Left lung (tissue), 10 donors: ENCODE measurements around the gene CCPG1. TPM values are rescaled to one million over a fixed set of nuclear protein-coding genes. Genes with fewer than 3 reads are reported as not detected.

Source experiments
- ATAC-seq: fragments of 200-7000 bp; cut with Tn5 transposase; one replicate; pipeline ENCODE4 v1.9.1; 2020; ENCODE audit warnings: moderate library complexity
- DNase-seq, 4 donors: peaks; one replicate each; pipeline ENCODE4 v3.0.0-alpha.2; 2013 to 2020
- H3K27ac ChIP-seq, 2 donors: fragments of 200-600 bp; sonication (generic) in 1 of 2; one replicate each; pipeline versions ENCODE4 v1.5.0 to v1.8.0; 2020 to 2021
- H3K27me3 ChIP-seq, 2 donors: fragments of 200-600 bp; sonication (generic) in 1 of 2; one replicate each; pipeline versions ENCODE4 v1.5.0 to v1.8.0; 2020 to 2021
- H3K36me3 ChIP-seq, 2 donors: fragments of 200-600 bp; sonication (generic) in 1 of 2; one replicate each; pipeline versions ENCODE4 v1.5.0 to v1.8.0; 2020 to 2021
- H3K4me1 ChIP-seq, 2 donors: fragments of 200-600 bp; one replicate each; pipeline ENCODE4 v1.8.0; 2021
- H3K4me3 ChIP-seq, 2 donors: fragments of 200-600 bp; sonication (generic) in 1 of 2; one replicate each; pipeline versions ENCODE4 v1.5.0 to v1.8.0; 2020 to 2021; ENCODE audit warnings: mild to moderate bottlenecking in 1 of 2
- H3K9me3 ChIP-seq, 2 donors: fragments of 200-600 bp; sonication (generic) in 1 of 2; one replicate each; pipeline versions ENCODE4 v1.5.0 to v1.8.0; 2020 to 2021
- CTCF ChIP-seq, 2 donors: fragments of 200-600 bp; sonication (generic) in 1 of 2; IDR thresholded peaks; one replicate each; pipeline versions ENCODE4 v1.5.0 to v1.8.0; 2021; ENCODE audit warnings: antibody characterized with exemption in 2 of 2
- intact Hi-C, 2 donors: fragments of 100-400 bp; cut with DNase I; formaldehyde crosslinking; loops; one replicate each; pipeline versions ENCODE4 v1.11.2 to v1.14.2; 2022
- polyA plus RNA-seq, 6 donors: library from polyadenylated mRNA; unstranded; fragments of 120-200 nt; gene quantifications; one replicate each; pipeline ENCODE4 v1.2.1, GENCODE V29; 2013; ENCODE audit not compliant: insufficient read length in 6 of 6
- total RNA-seq, 2 donors: library from RNA; stranded (reverse); fragmentation: NEBNext Ultra II Directional; extraction: Animal tissue kit (Norgen Biotek cat#: 25700); gene quantifications; one replicate each; pipeline ENCODE4 v1.2.1, GENCODE V29; 2021
- donor health status: DM: no; HTN: yes; CAD: no.
- donor health status: DM: no; HTN: no; CAD: no.

Gene CCPG1
- total and polyA plus RNA-seq, 8 donors, result 29.1 to 98.0 (median 33.5) TPM

GRCh38 chr15:55358471-55358870, 49.7 kb downstream of the CCPG1 start:
- TF ChIP-seq CTCF (IDR thresholded peaks at IDR 0.05), result no peak
- H3K4me1 ChIP-seq, result no peaks in the 10 kb centered on the region
- no peak overlapping the region for H3K4me3 ChIP-seq
- ATAC-seq, result no peak
- intact Hi-C loops, result no loop called here
- peaks cover 0 to 59% of the 10 kb centered on the region in 2 donors for H3K36me3 ChIP-seq
- H3K27me3 ChIP-seq, result no peaks in the 10 kb centered on the region
- H3K9me3 ChIP-seq, result no peaks in the 10 kb centered on the region
- DNase-seq, result no peak
- no peak overlapping the region for H3K27ac ChIP-seq

GRCh38 chr15:55357774-55358173, 50.4 kb downstream of the CCPG1 start:
- no peak for TF ChIP-seq CTCF (IDR thresholded peaks at IDR 0.05)
- intact Hi-C loops, result no loop called here
- H3K4me3 ChIP-seq, result no peak overlapping the region
- no peaks in the 10 kb centered on the region for H3K27me3 ChIP-seq
- H3K4me1 ChIP-seq, result no peaks in the 10 kb centered on the region
- H3K9me3 ChIP-seq, result no peaks in the 10 kb centered on the region
- peaks cover 0 to 59% of the 10 kb centered on the region in 2 donors for H3K36me3 ChIP-seq
- no peak overlapping the region for H3K27ac ChIP-seq
- no peak for ATAC-seq
- DNase-seq, result no peak

GRCh38 chr15:55356985-55357585, 51.1 kb downstream of the CCPG1 start:
- no peak for ATAC-seq
- intact Hi-C loops, result no loop called here
- Histone ChIP-seq H3K27ac (no peak overlapping the region), H3K4me3 (no peak overlapping the region), H3K4me1 (no peaks in the 10 kb centered on the region), H3K9me3 (no peaks in the 10 kb centered on the region), H3K36me3 (peaks cover 0 to 60% of the 10 kb centered on the region in 2 donors), H3K27me3 (no peaks in the 10 kb centered on the region)
- no peak for TF ChIP-seq CTCF (IDR thresholded peaks at IDR 0.05)
- no peak for DNase-seq

- ATAC-seq (no peak), DNase-seq (no peak)
- H3K9me3 ChIP-seq, result no peaks in the 10 kb centered on the region
- no peak overlapping the region for H3K4me3 ChIP-seq
- no peaks in the 10 kb centered on the region for H3K27me3 ChIP-seq
- no peaks in the 10 kb centered on the region for H3K4me1 ChIP-seq
- H3K36me3 ChIP-seq, result peaks cover 0 to 71% of the 10 kb centered on the region in 2 donors
- TF ChIP-seq CTCF (IDR thresholded peaks at IDR 0.05), result no peak
- no peak overlapping the region for H3K27ac ChIP-seq
- intact Hi-C loops, result no loop called here
These were observed 55.1 kb downstream of the CCPG1 start for GRCh38 chr15:55353025-55353424.

GRCh38 chr15:55349282-55349681, 58.9 kb downstream of the CCPG1 start:
- intact Hi-C loops, result no loop called here
- DNase-seq (no peak), ATAC-seq (no peak)
- H3K27me3 ChIP-seq, result no peaks in the 10 kb centered on the region
- TF ChIP-seq CTCF (IDR thresholded peaks at IDR 0.05), result no peak
- H3K4me1 ChIP-seq, result peaks cover 0 to 5% of the 10 kb centered on the region in 2 donors
- peaks cover 0 to 68% of the 10 kb centered on the region in 2 donors for H3K36me3 ChIP-seq
- no peak overlapping the region for H3K27ac ChIP-seq
- no peak overlapping the region for H3K4me3 ChIP-seq
- H3K9me3 ChIP-seq, result no peaks in the 10 kb centered on the region
